K562 treated with DMSO at 1 percent for 4 hours (cell line): ENCODE measurements around the gene SERPINB13. TPM values are rescaled to one million over a fixed set of nuclear protein-coding genes. Genes with fewer than 3 reads are reported as not detected.

Experiments
- total RNA-seq: library from RNA; unstranded; fragments of 300-600 nt; gene quantifications from 2 replicates; pipeline ENCODE4 v1.2.3, GENCODE V29; 2022; ENCODE audit not compliant: insufficient read depth

The SERPINB13 gene
- not detected in 2 replicates for total RNA-seq

GRCh38 chr18:63586966-63587365 is at the start of gene SERPINB13:
Gene SERPINB13 (plus strand): TSS chr18:63587343. CDS start chr18:63588668, 1,325 bp downstream.

DNA sequence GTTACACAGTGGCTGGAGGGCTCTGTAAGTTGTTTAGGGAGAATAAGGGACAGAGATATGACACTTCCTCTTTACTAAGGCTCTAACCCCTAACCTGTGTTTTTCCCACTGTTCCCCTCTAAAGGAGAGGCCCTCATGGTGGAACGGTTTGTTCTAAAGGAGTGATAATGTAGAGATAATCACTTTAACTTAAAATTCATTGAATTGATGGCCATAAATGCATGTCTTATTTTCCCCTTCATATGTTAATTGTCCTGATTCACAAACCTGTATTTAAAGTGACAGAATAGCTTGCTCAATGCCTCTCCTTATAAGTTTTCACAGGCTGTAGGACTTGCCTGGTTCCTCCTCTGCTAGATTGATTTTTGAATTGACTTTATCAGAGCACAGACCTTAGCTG is 45.1 kb upstream of the SERPINB13 start, which contains the start of gene SERPINB12:
Gene SERPINB12, plus strand, starts transcription at position 301 of the 400 bp plus-strand sequence. CDS start 13,791 bp downstream, outside the sequence.

GRCh38 chr18:63644142-63644541 is 57.0 kb downstream of the SERPINB13 start, which contains the start of gene SERPINB4:
Gene SERPINB4 (minus strand): TSS chr18:63644256. CDS start chr18:63643577, 679 bp downstream.

Other genes starting within 250 kb of the SERPINB13 start
- 7.9 and 14.7 TPM in 2 replicates for gene KDSR, start 220.1 kb upstream of the SERPINB13 start, total RNA-seq
- 7.1 and 10.4 TPM in 2 replicates for gene VPS4B, start 164.9 kb upstream of the SERPINB13 start, total RNA-seq
- not detected in 2 replicates for gene SERPINB5, start 110.4 kb upstream of the SERPINB13 start, total RNA-seq
- not detected in 2 replicates for gene SERPINB12, start 45.0 kb upstream of the SERPINB13 start, total RNA-seq
- not detected in 2 replicates for gene SERPINB4, start 56.9 kb downstream of the SERPINB13 start, total RNA-seq
- gene SERPINB3, start 74.5 kb downstream of the SERPINB13 start, total RNA-seq: not detected in 2 replicates
- not detected in 2 replicates for gene SERPINB11, start 115.6 kb downstream of the SERPINB13 start, total RNA-seq
- gene SERPINB7, start 188.1 kb downstream of the SERPINB13 start, total RNA-seq: not detected in 2 replicates